Mesendoderm (in vitro differentiated cells): ENCODE results near the gene ACAT2.
"Not testable (repeated sequence)": the region's sequence is repeated elsewhere in the genome, so short reads cannot be mapped to it uniquely, and the experiment has no call there.

Experiments
- DNase-seq: peaks from one replicate; pipeline ENCODE4 v3.0.0; 2013
- H2AK5ac ChIP-seq: 2 replicates; pipeline ENCODE4 v1.6.1; 2013; ENCODE audit warnings: low read length, inconsistent platforms
- H2BK120ac ChIP-seq: 2 replicates; pipeline ENCODE4 v1.6.1; 2013; ENCODE audit warnings: low read depth, mild to moderate bottlenecking, low read length, moderate library complexity, mixed read lengths
- H2BK15ac ChIP-seq: replicated peaks from 2 replicates; pipeline ENCODE4 v1.6.1; 2013; ENCODE audit warnings: low read depth, mild to moderate bottlenecking, moderate library complexity
- H2BK5ac ChIP-seq: 2 replicates; pipeline ENCODE4 v1.6.1; 2013; ENCODE audit warnings: low read length, inconsistent platforms
- H3K18ac ChIP-seq: 2 replicates; pipeline ENCODE4 v1.6.1; 2013; ENCODE audit warnings: mild to moderate bottlenecking, low read length, mixed read lengths
- H3K23ac ChIP-seq: one replicate; pipeline ENCODE4 v1.6.1; 2013; ENCODE audit warnings: low read length
- H3K27ac ChIP-seq: 2 replicates; pipeline ENCODE4 v1.5.1; 2013; ENCODE audit warnings: low read depth, mild to moderate bottlenecking, inconsistent platforms, low read length, moderate library complexity
- H3K27me3 ChIP-seq: 2 replicates; pipeline ENCODE4 v1.6.1; 2013; ENCODE audit warnings: low read length, control low read depth, mild to moderate bottlenecking, inconsistent platforms; ENCODE audit not compliant: insufficient read depth, poor library complexity
- H3K36me3 ChIP-seq: 2 replicates; pipeline ENCODE4 v1.6.1; 2013; ENCODE audit warnings: low read length, inconsistent platforms; ENCODE audit not compliant: control insufficient read depth, insufficient read depth
- H3K4ac ChIP-seq: one replicate; pipeline ENCODE4 v1.6.1; 2013; ENCODE audit warnings: low read depth, mild to moderate bottlenecking, low read length, moderate library complexity
- H3K4me1 ChIP-seq: 2 replicates; pipeline ENCODE4 v1.6.1; 2013; ENCODE audit warnings: low read depth, low read length, inconsistent platforms; ENCODE audit not compliant: control insufficient read depth
- H3K4me2 ChIP-seq: 2 replicates; pipeline ENCODE4 v1.6.1; 2013; ENCODE audit warnings: low read length
- H3K4me3 ChIP-seq: 2 replicates; pipeline ENCODE4 v1.5.1; 2013; ENCODE audit warnings: mild to moderate bottlenecking, low read length
- H3K56ac ChIP-seq: one replicate; pipeline ENCODE4 v1.6.1; 2013; ENCODE audit warnings: low read length
- H3K79me1 ChIP-seq: 2 replicates; pipeline ENCODE4 v1.6.1; 2013; ENCODE audit warnings: low read length, inconsistent platforms
- H3K79me2 ChIP-seq: 2 replicates; pipeline ENCODE4 v1.6.1; 2013; ENCODE audit warnings: mild to moderate bottlenecking, low read length; ENCODE audit not compliant: control insufficient read depth, insufficient read depth
- H3K9ac ChIP-seq: 2 replicates; pipeline ENCODE4 v1.6.1; 2013; ENCODE audit warnings: low read length, inconsistent platforms
- H4K5ac ChIP-seq: one replicate; pipeline ENCODE4 v1.6.1; 2013; ENCODE audit warnings: low read length
- H4K8ac ChIP-seq: one replicate; pipeline ENCODE4 v1.6.1; 2013; ENCODE audit warnings: low read depth, mild to moderate bottlenecking, control low read depth, low read length, moderate library complexity
- WGBS: extraction: QIAGEN DNeasy Blood & Tissue Kit; methylation state at CpG from one replicate; pipeline ENCODE4 v1.1.7; 2013; ENCODE audit warnings: low lambda C conversion rate, missing lambda C conversion rate; ENCODE audit not compliant: insufficient coverage; ENCODE audit errors: extremely low coverage; 5-methylcytosine and 5-hydroxymethylcytosine counted together

Gene ACAT2

DNA sequence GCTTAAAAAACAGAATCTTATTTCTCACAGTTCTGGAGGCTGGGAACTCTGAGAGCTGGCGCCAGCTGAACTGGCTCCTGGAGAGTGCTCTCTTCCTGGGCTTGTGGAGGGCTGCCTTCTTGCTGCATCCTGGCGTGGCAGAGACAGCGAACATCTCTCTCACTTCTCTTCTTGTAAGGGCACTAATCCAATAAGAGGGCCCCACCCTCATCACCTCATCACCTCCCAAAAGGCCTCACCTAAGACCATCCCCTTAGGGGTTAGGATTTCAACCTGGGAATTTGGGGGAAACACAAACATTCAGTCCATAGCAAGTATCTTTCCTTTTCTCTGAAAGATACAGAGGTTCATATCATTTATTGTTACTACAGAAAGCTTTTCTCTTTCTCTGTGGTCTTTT is 62.1 kb downstream of the ACAT2 start:
- no peaks in the 10 kb centered on the region for H3K4me1 ChIP-seq
- no peak overlapping the region for H3K23ac ChIP-seq
- H3K79me2 ChIP-seq, result no peaks in the 10 kb centered on the region
- no CpG with 5 or more reads among the region's 3 CpGs for WGBS
- no peak overlapping the region for H3K4me3 ChIP-seq
- no peak overlapping the region for H3K4ac ChIP-seq
- H3K27ac ChIP-seq, result no peak overlapping the region
- H2BK120ac ChIP-seq, result no peak overlapping the region
- H3K36me3 ChIP-seq, result no peaks in the 10 kb centered on the region
- H2BK15ac ChIP-seq, result no peak overlapping the region
- no peak overlapping the region for H2AK5ac ChIP-seq
- H3K79me1 ChIP-seq, result no peaks in the 10 kb centered on the region
- no peak overlapping the region for H2BK5ac ChIP-seq
- H3K4me2 ChIP-seq, result no peak overlapping the region
- H3K18ac ChIP-seq, result no peak overlapping the region
- H3K27me3 ChIP-seq, result no peaks in the 10 kb centered on the region
- no peak overlapping the region for H4K8ac ChIP-seq
- no peak overlapping the region for H3K56ac ChIP-seq
- no peak overlapping the region for H4K5ac ChIP-seq
- no peak overlapping the region for H3K9ac ChIP-seq
- DNase-seq, result no peak

DNA sequence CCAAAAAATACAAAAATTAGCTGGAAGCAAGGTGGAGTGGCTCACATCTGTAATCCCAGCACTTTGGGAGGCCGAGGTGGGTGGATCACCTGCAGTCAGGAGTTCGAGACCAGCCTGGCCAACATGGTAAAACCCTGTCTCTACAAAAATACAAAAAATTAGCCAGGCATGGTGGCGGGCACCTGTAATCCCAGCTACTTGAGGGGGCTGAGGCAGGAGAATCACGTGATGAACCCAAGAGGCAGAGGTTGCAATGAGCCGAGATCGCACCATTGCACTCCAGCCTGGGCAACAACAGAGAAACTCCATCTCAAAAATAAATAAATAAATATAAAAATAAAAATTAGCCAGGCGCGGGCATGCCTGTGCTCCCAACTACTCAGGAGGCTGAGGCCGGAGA is 62.8 kb downstream of the ACAT2 start:
- H3K23ac ChIP-seq, H2AK5ac ChIP-seq, H3K4me3 ChIP-seq, H3K27me3 ChIP-seq, H2BK15ac ChIP-seq, H3K27ac ChIP-seq, H2BK5ac ChIP-seq, H3K4ac ChIP-seq, H3K4me1 ChIP-seq, H4K5ac ChIP-seq, H3K36me3 ChIP-seq, H3K9ac ChIP-seq, H3K79me2 ChIP-seq, H3K18ac ChIP-seq, H3K79me1 ChIP-seq, H3K4me2 ChIP-seq, H2BK120ac ChIP-seq, DNase-seq, H3K56ac ChIP-seq, H4K8ac ChIP-seq: not testable (repeated sequence)
- no CpG with 5 or more reads among the region's 9 CpGs for WGBS

DNA sequence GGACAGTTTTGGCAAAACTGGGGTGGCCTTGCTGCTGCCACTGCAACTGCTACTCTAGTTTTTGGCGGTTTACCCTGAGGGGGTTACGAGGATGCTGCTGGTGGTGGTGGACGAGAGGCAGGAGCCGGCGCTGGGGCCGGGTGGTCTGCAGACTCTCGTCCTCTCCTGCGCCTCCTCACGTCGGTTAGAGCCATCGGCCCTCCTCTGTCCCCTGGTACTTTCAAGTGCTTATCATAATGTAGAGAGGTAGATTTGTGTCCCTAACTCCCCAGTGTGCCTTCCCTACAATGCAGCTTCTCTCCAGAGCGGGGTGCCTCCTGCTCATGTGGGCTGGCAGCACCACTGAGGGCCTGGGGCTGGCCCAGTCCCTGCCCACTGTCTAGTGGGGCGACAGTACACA is 64.2 kb downstream of the ACAT2 start:
- Histone ChIP-seq H3K56ac (no peak overlapping the region), H3K23ac (no peak overlapping the region), H3K18ac (no peak overlapping the region), H2AK5ac (no peak overlapping the region), H2BK15ac (no peak overlapping the region), H3K27me3 (no peaks in the 10 kb centered on the region), H3K79me1 (no peaks in the 10 kb centered on the region), H3K9ac (no peak overlapping the region), H3K4ac (no peak overlapping the region), H3K79me2 (no peaks in the 10 kb centered on the region), H2BK5ac (no peak overlapping the region), H3K4me3 (no peak overlapping the region), H3K27ac (no peak overlapping the region), H3K4me1 (no peaks in the 10 kb centered on the region), H3K36me3 (no peaks in the 10 kb centered on the region), H2BK120ac (no peak overlapping the region), H3K4me2 (no peak overlapping the region), H4K5ac (no peak overlapping the region), H4K8ac (no peak overlapping the region)
- no CpG with 5 or more reads among the region's 13 CpGs for WGBS
- DNase-seq, result no peak

- H3K4me1 ChIP-seq, result no peaks in the 10 kb centered on the region
- H3K4me3 ChIP-seq, result no peak overlapping the region
- H2BK5ac ChIP-seq, result no peak overlapping the region
- no peak overlapping the region for H3K4ac ChIP-seq
- H3K23ac ChIP-seq, result no peak overlapping the region
- H3K56ac ChIP-seq, result no peak overlapping the region
- no peak overlapping the region for H2AK5ac ChIP-seq
- no peak overlapping the region for H2BK120ac ChIP-seq
- H3K36me3 ChIP-seq, result no peaks in the 10 kb centered on the region
- H3K18ac ChIP-seq, result no peak overlapping the region
- no peak overlapping the region for H3K4me2 ChIP-seq
- H4K5ac ChIP-seq, result no peak overlapping the region
- no peak overlapping the region for H3K27ac ChIP-seq
- no peaks in the 10 kb centered on the region for H3K79me1 ChIP-seq
- H4K8ac ChIP-seq, result no peak overlapping the region
- H2BK15ac ChIP-seq, result no peak overlapping the region
- no CpG with 5 or more reads among the region's 16 CpGs for WGBS
- DNase-seq, result no peak
- no peaks in the 10 kb centered on the region for H3K79me2 ChIP-seq
- H3K9ac ChIP-seq, result no peak overlapping the region
- no peaks in the 10 kb centered on the region for H3K27me3 ChIP-seq
Observed at GRCh38 chr6:159826968-159827647, 65.3 kb downstream of the ACAT2 start.

DNA sequence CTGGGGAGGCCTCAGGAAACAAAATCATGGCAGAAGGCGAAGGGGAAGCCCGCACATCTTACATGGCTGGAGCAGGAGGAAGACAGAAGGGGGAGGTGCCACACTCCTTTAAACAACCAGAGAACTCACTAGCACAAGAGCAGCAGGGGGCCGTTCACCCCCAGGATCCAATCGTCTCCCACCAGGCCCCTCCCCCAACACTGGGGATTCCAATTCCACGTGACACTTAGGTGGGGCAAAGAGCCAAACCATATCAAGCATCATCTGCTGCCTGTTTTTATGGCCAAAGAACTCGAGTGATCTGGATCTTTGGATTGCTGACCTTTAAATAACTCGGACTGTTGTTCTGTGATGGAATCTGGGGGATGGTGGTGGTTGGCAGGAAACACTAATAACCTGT is 66.2 kb downstream of the ACAT2 start:
- Histone ChIP-seq H3K4me3 (no peak overlapping the region), H3K79me2 (no peaks in the 10 kb centered on the region), H3K4ac (no peak overlapping the region), H4K8ac (no peak overlapping the region), H3K4me1 (no peaks in the 10 kb centered on the region), H3K79me1 (no peaks in the 10 kb centered on the region), H4K5ac (no peak overlapping the region), H3K23ac (peak overlapping the region; percentile 24), H3K56ac (no peak overlapping the region), H3K27me3 (no peaks in the 10 kb centered on the region), H3K18ac (no peak overlapping the region), H3K27ac (no peak overlapping the region), H3K4me2 (no peak overlapping the region), H2BK15ac (no peak overlapping the region), H2BK120ac (no peak overlapping the region), H3K9ac (no peak overlapping the region), H2BK5ac (no peak overlapping the region), H2AK5ac (no peak overlapping the region), H3K36me3 (no peaks in the 10 kb centered on the region)
- no peak for DNase-seq
- WGBS, result no CpG with 5 or more reads among the region's 7 CpGs
